Endothelial cell of umbilical vein (primary cell): ENCODE data around the gene ACTA2. TPM values are rescaled to one million over a fixed set of nuclear protein-coding genes. Genes with fewer than 3 reads are reported as not detected.

ENCODE experiments used
- BruUV-seq: library from RNA; stranded (reverse); fragments of 400-500 nt; replicated peaks from 2 replicates; lab custom pipeline; 2021; lab: Mats Ljungman, UMichigan
- CTCF ChIA-PET: fragments of 300-600, 350-600 bp; sonication (Branson Sonifier 250); formaldehyde crosslinking; loops from one replicate; lab custom pipeline; 2021; ENCODE audit warnings: antibody characterized with exemption, inconsistent platforms; lab: Charles Lee
- POLR2A ChIA-PET: fragments of 300-600, 350-600 bp; sonication (Branson Sonifier 250); formaldehyde crosslinking; loops from one replicate; lab custom pipeline; 2021; ENCODE audit warnings: antibody characterized with exemption, inconsistent platforms; lab: Charles Lee
- DNase-seq: peaks from one replicate; pipeline ENCODE4 v3.0.0-alpha.2; 2011; ENCODE audit warnings: low read depth, low spot score
- FAIRE-seq: peaks from 2 replicates; lab custom pipeline; 2011; peaks lifted over from hg19 to GRCh38; lab: Jason Lieb, UNC
- H2AFZ ChIP-seq: 2 replicates; pipeline ENCODE4 v1.6.0; 2012; ENCODE audit warnings: low read depth, low read length, control low read depth, inconsistent platforms
- H3K27ac ChIP-seq: 2 replicates; pipeline ENCODE4 v1.5.1; 2011; ENCODE audit warnings: low read depth, mild to moderate bottlenecking, control low read depth, low read length, moderate library complexity; ENCODE audit not compliant: insufficient read depth
- H3K27me3 ChIP-seq, 2 experiments: 2 replicates each; pipeline versions ENCODE4 v1.6.0 to v1.6.1; 2011; ENCODE audit warnings: low read length in 2 of 2, mixed read lengths in 1 of 2; ENCODE audit not compliant: control insufficient read depth in 2 of 2, insufficient read depth in 2 of 2
- H3K36me3 ChIP-seq, 2 experiments: 2 replicates in 1 of 2; 3 replicates in 1 of 2; pipeline ENCODE4 v1.5.1; 2011; ENCODE audit warnings: low read length in 2 of 2, mild to moderate bottlenecking in 1 of 2, moderate library complexity in 1 of 2; ENCODE audit not compliant: control insufficient read depth in 2 of 2, insufficient read depth in 2 of 2; ENCODE audit errors: extremely low read depth in 1 of 2
- H3K4me1 ChIP-seq: 3 replicates; pipeline ENCODE4 v1.5.1; 2011; ENCODE audit warnings: mild to moderate bottlenecking, low read length; ENCODE audit not compliant: control insufficient read depth, insufficient read depth; ENCODE audit errors: extremely low read depth
- H3K4me2 ChIP-seq: 2 replicates; pipeline ENCODE4 v1.6.1; 2011; ENCODE audit warnings: low read length, control low read depth, mixed read lengths; ENCODE audit not compliant: insufficient read depth
- H3K4me3 ChIP-seq, 3 experiments: fragments of 200-600 bp in 1 of 3; sonication (generic), shearing (Covaris generic) in 1 of 3; replicated peaks in 1 of 3; 2 replicates each; pipeline ENCODE4 v1.5.1; 2011 to 2016; ENCODE audit warnings: control low read depth in 3 of 3, low read length in 3 of 3, mild to moderate bottlenecking in 2 of 3, inconsistent platforms in 1 of 3, low read depth in 1 of 3, moderate library complexity in 1 of 3; ENCODE audit not compliant: insufficient read depth in 1 of 3
- H3K79me2 ChIP-seq: 2 replicates; pipeline ENCODE4 v1.6.0; 2012; ENCODE audit warnings: low read length, inconsistent platforms; ENCODE audit not compliant: control insufficient read depth, insufficient read depth
- H3K9ac ChIP-seq: replicated peaks from 2 replicates; pipeline ENCODE3; 2011; ENCODE audit warnings: low read length, control low read depth; ENCODE audit not compliant: insufficient read depth; ENCODE audit errors: extremely low read depth
- H3K9me1 ChIP-seq: replicated peaks from 3 replicates; pipeline ENCODE4 v1.6.0; 2011; ENCODE audit warnings: mild to moderate bottlenecking, low read length; ENCODE audit not compliant: control insufficient read depth, insufficient read depth; ENCODE audit errors: extremely low read depth
- H3K9me3 ChIP-seq: replicated peaks from 2 replicates; pipeline ENCODE4 v1.5.1; 2012; ENCODE audit warnings: low read length, inconsistent platforms; ENCODE audit not compliant: control insufficient read depth, insufficient read depth
- H4K20me1 ChIP-seq: replicated peaks from 2 replicates; pipeline ENCODE3; 2011; ENCODE audit warnings: mild to moderate bottlenecking, low read length; ENCODE audit not compliant: control insufficient read depth, insufficient read depth; ENCODE audit errors: extremely low read depth
- CTCF ChIP-seq, 2 donors: IDR thresholded peaks; 1 replicate in 1 of 2; 2 replicates in 1 of 2; pipeline ENCODE4 v1.5.1; 2011; ENCODE audit warnings: low read length in 2 of 2, mild to moderate bottlenecking in 2 of 2, moderate library complexity in 2 of 2, control low read depth in 1 of 2, inconsistent platforms in 1 of 2, low read depth in 1 of 2; ENCODE audit not compliant: insufficient read depth in 1 of 2; ENCODE audit errors: extremely low read depth in 1 of 2
- EZH2 ChIP-seq: IDR thresholded peaks from 2 replicates; pipeline ENCODE4 v1.6.1; 2012; ENCODE audit warnings: borderline replicate concordance, low read depth, mild to moderate bottlenecking, moderate library complexity, low read length, inconsistent platforms; ENCODE audit not compliant: severe bottlenecking
- FOS ChIP-seq: IDR thresholded peaks from 2 replicates; pipeline ENCODE4 v1.6.1; 2011; ENCODE audit warnings: mild to moderate bottlenecking, low read length, moderate library complexity, borderline replicate concordance; ENCODE audit not compliant: insufficient read depth
- GATA2 ChIP-seq: IDR thresholded peaks from 2 replicates; pipeline ENCODE4 v1.7.0; 2011; ENCODE audit warnings: low read depth, mild to moderate bottlenecking, moderate library complexity, mixed read lengths, low read length; ENCODE audit not compliant: insufficient read length, insufficient read depth
- JUN ChIP-seq: IDR thresholded peaks from 2 replicates; pipeline ENCODE4 v1.6.1; 2011; ENCODE audit warnings: borderline replicate concordance, low read depth; ENCODE audit not compliant: insufficient read length, insufficient read depth
- MAX ChIP-seq: IDR thresholded peaks from 2 replicates; pipeline ENCODE4 v1.6.1; 2011; ENCODE audit not compliant: insufficient read depth, insufficient read length
- MYC ChIP-seq: IDR thresholded peaks from one replicate; pipeline ENCODE4 v1.6.1; 2011; ENCODE audit warnings: mild to moderate bottlenecking, low read depth, low read length
- POLR2A ChIP-seq: IDR thresholded peaks from 2 replicates; pipeline ENCODE4 v1.6.1; 2012; ENCODE audit warnings: low read depth, mild to moderate bottlenecking, control low read depth, low read length
- POLR2AphosphoS5 ChIP-seq: IDR thresholded peaks from 2 replicates; pipeline ENCODE4 v1.6.1; 2012; ENCODE audit warnings: low read depth, mild to moderate bottlenecking, control low read depth, low read length, moderate library complexity; ENCODE audit not compliant: insufficient read depth
- dilution Hi-C: fragments of 300-500 bp; cut with MboI; formaldehyde crosslinking; loops from one replicate; pipeline ENCODE4 v1.15.0; 2019; ENCODE audit warnings: low sequenced_read_pairs; ENCODE audit not compliant: extremely low pct_ligation_motif_present
- intact Hi-C: fragments of 100-400 bp; cut with micrococcal nuclease; formaldehyde crosslinking; loops from one replicate; pipeline ENCODE4 v1.10.0; 2022
- polyA plus RNA-seq, 4 experiments: library from polyadenylated mRNA; depleted of rRNA in 3 of 4; stranded (reverse) in 3 of 4; unstranded in 1 of 4; fragments of >200 nt; gene quantifications; 2 replicates each; pipeline versions ENCODE4 v1.2.1 to v1.2.3, GENCODE V29; 2011 to 2012; ENCODE audit warnings: missing spikeins in 1 of 4
- total RNA-seq: library from RNA; stranded (reverse); gene quantifications from 2 replicates; pipeline ENCODE4 v1.2.3, GENCODE V29; 2021

The ACTA2 gene
- total and polyA plus RNA-seq, 2 donors (not counting 3 experiments of a cell fraction or from before 2014, with no cell fraction given), result 6.3 to 9.7 TPM

GRCh38 chr10:88963318-88963717, 10.7 kb upstream of the ACTA2 start:
- intact Hi-C loops (no loop called here), dilution Hi-C loops (no loop called here)
- Histone ChIP-seq H3K9me3 (no peaks in the 10 kb centered on the region), H3K27ac (no peak overlapping the region), H3K9me1 (no peaks in the 10 kb centered on the region), H4K20me1 (no peaks in the 10 kb centered on the region), H2AFZ (no peak overlapping the region), H3K27me3 (peaks cover 30 to 33% of the 10 kb centered on the region in 2 experiments), H3K4me1 (no peaks in the 10 kb centered on the region), H3K79me2 (no peaks in the 10 kb centered on the region), H3K9ac (no peak overlapping the region), H3K4me2 (no peak overlapping the region), H3K36me3 (no peaks in the 10 kb centered on the region), H3K4me3 (no peak overlapping the region)
- TF ChIP-seq JUN (no peak), GATA2 (no peak), MYC (no peak), MAX (no peak), EZH2 (no peak), FOS (no peak), POLR2AphosphoS5 (no peak), CTCF (IDR thresholded peaks at IDR 0.05; ENCODE audit: extremely low read depth in 1 of 2, insufficient read depth in 1 of 2, low read depth in 1 of 2, low read length in 2 of 2) (no peak), POLR2A (no peak)
- no peak for FAIRE-seq
- ChIA-PET POLR2A (no interaction called here), CTCF (interaction anchor here (1.5 kb wide), 1 partner anchor 13 kb away, joined by 4 read pairs; no protein-coding TSS in a partner anchor)
- no peak for DNase-seq
- no TSS peak for BruUV-seq
